Stomach smooth muscle (tissue), 2 donors: ENCODE results near the gene SLC2A13.
"Not testable (repeated sequence)": the region's sequence is repeated elsewhere in the genome, so short reads cannot be mapped to it uniquely, and the experiment has no call there.

ENCODE experiments used
- H3K27ac ChIP-seq: one replicate; pipeline ENCODE4 v1.7.0; 2013; ENCODE audit warnings: mild to moderate bottlenecking, low read length, inconsistent platforms
- H3K27me3 ChIP-seq, 2 donors: one replicate each; pipeline ENCODE4 v1.7.0; 2013; ENCODE audit warnings: low read length in 2 of 2; ENCODE audit not compliant: insufficient read depth in 2 of 2, control insufficient read depth in 1 of 2
- H3K36me3 ChIP-seq, 2 donors: one replicate each; pipeline ENCODE4 v1.7.0; 2013; ENCODE audit warnings: low read length in 2 of 2; ENCODE audit not compliant: control insufficient read depth in 2 of 2, insufficient read depth in 2 of 2
- H3K4me1 ChIP-seq: one replicate; pipeline ENCODE4 v1.7.0; 2013; ENCODE audit warnings: low read length; ENCODE audit not compliant: control insufficient read depth, insufficient read depth
- H3K4me3 ChIP-seq, 2 donors: one replicate each; pipeline ENCODE4 v1.7.0; 2013; ENCODE audit warnings: low read length in 2 of 2
- H3K9ac ChIP-seq, 2 donors: one replicate each; pipeline ENCODE4 v1.7.0; 2013; ENCODE audit warnings: low read length in 2 of 2, mild to moderate bottlenecking in 1 of 2
- H3K9me3 ChIP-seq, 2 donors: one replicate each; pipeline ENCODE4 v1.7.0; 2013; ENCODE audit warnings: low read length in 2 of 2; ENCODE audit not compliant: control insufficient read depth in 2 of 2
- donor health status: healthy.
- donor health status: Pancreatic carcinoma.

The SLC2A13 gene

DNA sequence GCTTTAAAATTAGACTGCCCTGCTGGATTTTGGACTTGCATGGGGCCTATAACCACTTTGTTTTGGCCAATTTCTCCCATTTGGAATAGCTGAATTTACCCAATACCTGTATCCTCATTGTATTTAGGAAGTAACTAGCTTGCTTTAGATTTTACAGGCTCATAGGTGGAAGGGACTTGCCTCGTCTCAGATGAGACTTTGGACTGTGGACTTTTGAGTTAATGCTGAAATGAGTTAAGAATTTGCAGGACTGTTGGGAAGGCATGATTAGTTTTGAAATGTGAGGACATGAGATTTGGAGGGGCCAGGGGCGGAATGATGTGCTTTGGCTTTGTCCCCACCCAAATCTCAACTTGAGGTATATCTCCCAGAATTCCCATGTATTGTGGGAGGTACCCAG is 320.1 kb downstream of the SLC2A13 start:
- H3K9ac ChIP-seq, H3K36me3 ChIP-seq, H3K4me1 ChIP-seq, H3K27ac ChIP-seq, H3K9me3 ChIP-seq, H3K4me3 ChIP-seq, H3K27me3 ChIP-seq: not testable (repeated sequence)

DNA sequence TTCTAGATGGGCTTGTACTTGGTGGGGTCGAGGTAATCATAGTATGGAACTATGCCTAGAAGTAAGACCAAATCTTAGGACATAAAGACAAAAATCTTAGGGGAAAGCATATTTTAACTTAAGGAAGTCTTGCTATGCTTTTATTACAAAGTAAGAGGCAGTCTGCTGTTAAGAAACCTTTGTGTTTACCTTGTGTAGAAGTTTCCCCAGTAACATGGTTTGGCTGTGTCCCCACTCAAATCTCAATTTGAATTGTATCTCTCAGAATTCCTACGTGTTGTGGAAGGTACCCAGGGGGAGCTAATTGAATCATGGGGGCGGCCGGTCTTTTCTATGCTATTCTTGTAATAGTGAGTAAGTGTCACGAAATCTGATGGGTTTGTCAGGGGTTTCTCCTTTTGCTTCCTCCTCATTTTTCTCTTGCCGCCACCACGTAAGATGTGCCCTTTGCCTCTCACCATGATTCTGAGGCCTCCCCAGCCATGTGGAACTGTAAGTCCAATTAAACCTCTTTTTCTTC is 323.8 kb downstream of the SLC2A13 start:
- Histone ChIP-seq H3K27me3 (no peaks in the 10 kb centered on the region), H3K4me1 (no peaks in the 10 kb centered on the region), H3K9me3 (no peaks in the 10 kb centered on the region), H3K9ac (no peak overlapping the region), H3K27ac (no peak overlapping the region), H3K4me3 (no peak overlapping the region), H3K36me3 (no peaks in the 10 kb centered on the region)

DNA sequence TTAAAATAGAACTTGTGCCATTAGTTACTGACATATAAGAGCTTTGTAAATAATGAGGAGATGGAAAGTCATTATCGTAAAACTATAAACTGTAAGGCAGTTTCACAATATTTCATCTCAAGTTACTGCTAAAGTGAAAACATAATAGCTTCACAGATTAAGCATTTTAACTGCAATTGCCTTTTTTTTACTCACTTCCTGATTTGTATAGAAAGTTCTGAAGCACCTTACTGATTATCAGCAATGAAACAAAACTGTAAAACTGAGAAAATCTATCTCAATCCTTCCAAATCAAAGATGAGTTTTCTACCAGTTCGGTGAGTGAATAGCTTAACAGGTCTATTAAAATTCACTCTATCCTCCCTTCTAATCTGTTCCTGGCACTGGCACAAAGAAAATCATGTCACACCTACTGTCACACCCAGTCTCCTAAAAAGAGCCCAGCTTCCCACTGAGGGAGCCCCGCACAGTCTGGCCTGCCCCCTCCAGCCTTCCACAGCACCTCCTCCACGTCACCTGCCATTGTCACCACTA is 324.9 kb downstream of the SLC2A13 start:
- Histone ChIP-seq H3K36me3 (no peaks in the 10 kb centered on the region), H3K27ac (no peak overlapping the region), H3K9ac (no peak overlapping the region), H3K4me1 (no peaks in the 10 kb centered on the region), H3K9me3 (no peaks in the 10 kb centered on the region), H3K27me3 (no peaks in the 10 kb centered on the region), H3K4me3 (no peak overlapping the region)

DNA sequence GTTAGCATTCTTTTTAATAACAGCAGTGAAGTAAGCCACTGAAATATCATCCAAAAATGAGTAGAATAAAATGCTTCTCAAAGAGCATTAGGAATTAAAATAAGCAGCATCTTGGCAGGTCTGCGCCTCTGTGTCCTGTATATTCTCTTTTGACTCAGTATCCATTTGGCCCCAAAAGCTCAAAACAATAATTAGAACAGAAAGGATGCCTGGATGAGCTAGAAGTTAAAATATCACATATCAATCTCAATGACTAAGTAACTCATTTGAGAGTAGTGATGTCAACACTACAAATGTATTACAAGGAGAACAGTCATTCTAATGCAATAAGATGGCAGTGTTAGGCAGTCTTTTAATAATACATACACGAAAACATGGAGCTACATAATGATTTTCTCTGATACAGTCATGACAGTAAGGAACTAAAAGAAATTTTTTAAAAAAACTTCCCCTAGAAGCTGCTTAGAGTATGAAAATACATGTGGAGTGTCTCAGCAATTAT is 325.4 kb downstream of the SLC2A13 start:
- H3K27me3 ChIP-seq, result no peaks in the 10 kb centered on the region
- H3K9me3 ChIP-seq, result no peaks in the 10 kb centered on the region
- no peak overlapping the region for H3K27ac ChIP-seq
- no peak overlapping the region for H3K4me3 ChIP-seq
- H3K36me3 ChIP-seq, result no peaks in the 10 kb centered on the region
- no peak overlapping the region for H3K9ac ChIP-seq
- no peaks in the 10 kb centered on the region for H3K4me1 ChIP-seq

DNA sequence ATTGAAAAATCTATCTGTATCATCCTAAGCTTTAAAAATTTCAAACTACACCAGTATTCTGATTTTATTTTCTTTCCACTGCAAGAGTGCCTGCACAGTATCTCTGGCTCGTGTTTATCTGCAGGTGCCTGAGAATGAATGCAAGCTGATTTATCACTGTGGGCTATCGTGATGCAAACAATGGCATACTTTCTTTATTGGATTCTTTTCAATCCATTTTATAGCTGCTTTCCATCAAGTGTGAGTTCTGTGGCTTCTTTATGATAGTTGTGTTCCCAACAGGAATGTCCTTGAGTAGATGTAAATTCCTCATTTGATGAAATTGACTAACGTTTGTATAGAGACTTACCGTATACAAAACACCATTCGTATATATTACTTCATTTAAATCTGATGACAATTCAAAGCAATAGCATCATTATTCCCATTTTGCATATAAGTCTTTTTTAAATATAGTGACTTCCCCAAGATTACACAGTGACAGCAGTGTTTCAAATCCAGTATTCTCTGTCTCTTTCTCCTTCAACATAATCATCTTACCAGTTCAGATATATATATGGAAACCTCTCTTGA is 326.0 kb downstream of the SLC2A13 start:
- no peaks in the 10 kb centered on the region for H3K36me3 ChIP-seq
- H3K9me3 ChIP-seq, result no peaks in the 10 kb centered on the region
- H3K4me3 ChIP-seq, result no peak overlapping the region
- no peaks in the 10 kb centered on the region for H3K27me3 ChIP-seq
- no peak overlapping the region for H3K27ac ChIP-seq
- H3K4me1 ChIP-seq, result no peaks in the 10 kb centered on the region
- H3K9ac ChIP-seq, result no peak overlapping the region

DNA sequence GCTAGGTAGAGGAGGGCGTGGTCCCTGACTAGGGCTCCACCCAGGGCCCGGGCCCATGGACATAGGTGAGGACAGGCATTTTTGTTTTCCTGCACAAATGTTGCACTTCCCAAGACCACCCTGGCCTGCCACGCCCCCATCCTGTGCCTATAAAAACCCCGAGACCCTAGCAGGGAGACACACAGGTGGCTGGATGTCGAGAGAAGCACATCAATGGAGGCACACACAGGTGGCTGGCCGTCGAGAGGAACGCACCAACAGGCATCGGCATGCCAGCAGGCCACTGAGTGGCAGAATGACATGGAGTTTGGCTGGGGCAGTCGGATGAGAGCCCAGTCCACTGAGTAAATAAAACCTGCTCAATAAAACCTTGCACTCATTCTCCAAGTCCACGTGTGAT is 328.4 kb downstream of the SLC2A13 start:
- Histone ChIP-seq H3K36me3 (no peaks in the 10 kb centered on the region), H3K4me3 (no peak overlapping the region), H3K4me1 (no peaks in the 10 kb centered on the region), H3K9me3 (no peaks in the 10 kb centered on the region), H3K9ac (no peak overlapping the region), H3K27ac (no peak overlapping the region), H3K27me3 (no peaks in the 10 kb centered on the region)

DNA sequence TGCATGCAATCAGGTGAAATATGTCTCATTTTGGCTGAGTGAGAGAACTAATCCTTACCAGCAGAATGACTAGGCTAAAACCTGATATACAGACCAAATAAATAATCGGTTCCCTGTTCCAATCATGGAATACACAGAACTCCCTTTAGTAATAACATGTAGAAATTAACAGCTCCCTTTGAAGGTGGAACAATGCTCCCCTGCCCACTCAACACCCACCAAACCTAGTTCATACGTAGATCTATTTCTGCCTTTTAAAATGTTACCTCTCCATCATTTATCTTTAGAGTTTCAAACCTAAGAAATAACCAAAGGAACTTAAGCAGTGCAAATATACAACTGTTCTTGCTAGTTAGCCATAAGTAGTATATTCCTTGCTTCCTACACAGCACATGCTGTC is 332.6 kb downstream of the SLC2A13 start:
- Histone ChIP-seq H3K9ac (no peak overlapping the region), H3K9me3 (no peaks in the 10 kb centered on the region), H3K27ac (no peak overlapping the region), H3K4me1 (no peaks in the 10 kb centered on the region), H3K27me3 (no peaks in the 10 kb centered on the region), H3K36me3 (no peaks in the 10 kb centered on the region), H3K4me3 (no peak overlapping the region)

DNA sequence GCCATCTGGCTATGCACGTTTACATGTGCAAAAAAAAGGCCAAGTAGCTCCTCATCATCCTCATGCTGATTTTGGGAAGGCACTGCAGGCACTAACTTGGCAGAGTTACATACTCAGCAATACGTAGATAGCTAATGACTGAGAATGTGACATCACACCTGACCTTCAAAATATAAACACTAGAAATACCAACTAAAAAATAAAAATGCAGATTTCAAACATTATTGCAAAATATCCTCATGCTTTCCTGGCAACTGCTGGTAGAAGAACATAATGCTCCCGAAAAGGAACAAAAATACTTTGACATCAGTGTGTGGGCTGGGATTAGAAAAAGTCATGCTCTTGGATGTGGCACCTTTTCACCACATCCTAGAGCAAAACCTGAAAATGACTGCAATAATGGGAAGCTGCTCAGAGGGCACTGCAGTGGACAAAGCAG is 333.0 kb downstream of the SLC2A13 start:
- H3K4me1 ChIP-seq, result no peaks in the 10 kb centered on the region
- H3K27me3 ChIP-seq, result no peaks in the 10 kb centered on the region
- H3K9me3 ChIP-seq, result no peaks in the 10 kb centered on the region
- no peaks in the 10 kb centered on the region for H3K36me3 ChIP-seq
- no peak overlapping the region for H3K27ac ChIP-seq
- H3K4me3 ChIP-seq, result no peak overlapping the region
- H3K9ac ChIP-seq, result no peak overlapping the region

DNA sequence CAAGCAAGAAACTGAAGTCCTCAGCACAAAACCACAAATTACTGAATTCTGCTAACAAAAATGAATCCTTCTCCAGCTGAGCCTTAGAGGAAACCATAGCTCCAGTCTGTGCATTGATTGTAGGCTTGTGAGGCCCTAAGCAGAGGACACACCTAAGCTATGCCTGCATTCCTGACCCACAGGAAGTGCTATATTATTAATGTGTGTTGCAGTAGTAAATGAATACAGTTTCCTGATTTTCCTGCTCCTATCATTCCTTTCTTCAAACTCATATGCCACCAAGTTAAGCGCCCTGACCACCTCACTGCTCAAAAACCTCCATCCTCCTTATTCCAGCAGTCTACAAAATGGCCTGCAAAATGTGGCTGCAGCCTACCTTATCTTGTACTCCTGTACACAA is 334.4 kb downstream of the SLC2A13 start:
- H3K36me3 ChIP-seq, result no peaks in the 10 kb centered on the region
- H3K27me3 ChIP-seq, result no peaks in the 10 kb centered on the region
- H3K4me3 ChIP-seq, result no peak overlapping the region
- H3K9me3 ChIP-seq, result peaks cover 0 to 2% of the 10 kb centered on the region in 2 donors
- no peaks in the 10 kb centered on the region for H3K4me1 ChIP-seq
- no peak overlapping the region for H3K27ac ChIP-seq
- H3K9ac ChIP-seq, result no peak overlapping the region

DNA sequence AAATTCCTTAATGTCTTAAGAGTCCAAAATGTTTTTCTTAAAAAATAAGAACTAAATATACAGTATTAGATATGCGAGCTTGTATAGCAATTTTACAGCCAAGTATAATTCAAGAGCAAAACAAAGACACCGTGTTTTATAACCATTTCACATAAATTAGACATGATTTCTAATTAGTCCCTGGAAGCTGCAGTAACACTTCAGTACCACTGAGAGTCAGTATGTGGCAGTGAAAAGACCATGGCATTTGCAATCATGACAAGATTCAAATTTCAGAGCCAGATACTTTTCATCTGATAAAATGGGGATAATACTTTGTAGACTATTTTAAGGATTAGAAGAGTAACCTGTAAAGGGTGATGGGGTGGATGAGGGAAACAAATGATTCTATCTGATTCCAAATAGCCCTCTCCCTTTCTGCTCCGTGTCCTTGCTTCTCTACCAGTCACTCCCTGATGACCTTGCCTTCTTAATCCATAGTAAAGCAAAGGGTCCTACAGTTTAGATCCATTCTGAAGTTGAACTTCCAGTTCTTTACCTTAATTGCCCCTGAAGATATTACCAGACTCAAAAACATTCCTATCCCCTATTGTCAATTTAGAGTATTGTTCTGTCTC is 340.8 kb downstream of the SLC2A13 start:
- Histone ChIP-seq H3K27me3 (no peaks in the 10 kb centered on the region), H3K9ac (no peak overlapping the region)

DNA sequence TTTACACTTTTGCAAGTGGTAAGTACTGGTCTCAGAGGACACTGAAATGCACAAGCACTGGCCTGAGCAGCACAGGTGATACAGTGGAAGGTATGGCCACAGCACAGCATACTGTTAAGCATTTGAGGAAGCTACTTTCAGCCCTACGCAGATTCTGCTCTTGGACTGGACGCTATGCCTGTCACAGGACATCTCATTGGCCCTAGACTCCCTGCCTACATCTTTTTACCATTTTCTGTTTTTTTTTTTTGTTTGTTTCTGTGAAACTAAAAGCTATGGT is 342.1 kb downstream of the SLC2A13 start:
- Histone ChIP-seq H3K27ac (no peak overlapping the region), H3K9me3 (peaks cover 0 to 2% of the 10 kb centered on the region in 2 donors), H3K4me1 (no peaks in the 10 kb centered on the region), H3K27me3 (no peaks in the 10 kb centered on the region), H3K9ac (no peak overlapping the region), H3K4me3 (no peak overlapping the region), H3K36me3 (peaks cover 3 to 7% of the 10 kb centered on the region in 2 donors)

More for the DNA sequence above, 340.8 kb downstream of the SLC2A13 start:
- Histone ChIP-seq H3K9me3 (peaks cover 0 to 2% of the 10 kb centered on the region in 2 donors), H3K4me3 (no peak overlapping the region), H3K4me1 (no peaks in the 10 kb centered on the region), H3K27ac (no peak overlapping the region), H3K36me3 (peaks cover 3 to 7% of the 10 kb centered on the region in 2 donors)
